ENCODE results near the gene LOXL3.

- TF ChIP-seq CTCF (IDR thresholded peaks at IDR 0.05) = no peak
- TF ChIP-seq POLR2A (IDR thresholded peaks at IDR 0.05) = no peak
Observed at GRCh38 chr2:74551942-74552913, 1.5 kb downstream of the LOXL3 start.

Measured in thyroid gland (tissue), 4 donors.